PC-3 (cell line): ENCODE results near the gene PCDHGB6. TPM values are rescaled to one million over a fixed set of nuclear protein-coding genes. Genes with fewer than 3 reads are reported as not detected.

Experiments
- ATAC-seq: fragments of 200-7000 bp; cut with Tn5 transposase; 2 replicates; pipeline ENCODE4 v1.9.1; 2020; ENCODE audit warnings: mild to moderate bottlenecking, moderate library complexity
- BruUV-seq: library from RNA; stranded (reverse); fragments of 400-500 nt; replicated peaks from 2 replicates; lab custom pipeline; 2021; lab: Mats Ljungman, UMichigan
- CTCF ChIA-PET: fragments of 300-600 bp; sonication (Branson Sonifier 250); formaldehyde crosslinking; loops from one replicate; lab custom pipeline; 2022; ENCODE audit warnings: antibody characterized with exemption; lab: Charles Lee
- POLR2A ChIA-PET: fragments of 300-600 bp; sonication (Branson Sonifier 250); formaldehyde crosslinking; loops from one replicate; lab custom pipeline; 2022; ENCODE audit warnings: antibody characterized with exemption; ENCODE audit not compliant: unreplicated experiment; lab: Charles Lee
- DNase-seq: peaks from one replicate; pipeline ENCODE4 v3.0.0-alpha.2; 2015
- H2AFZ ChIP-seq: fragments of 300-600 bp; sonication (generic); 2 replicates; pipeline ENCODE4 v1.6.0; 2016; ENCODE audit warnings: antibody characterized with exemption, low read length
- H3F3A ChIP-seq: fragments of 300-600 bp; sonication (generic); one replicate; pipeline ENCODE4 v1.6.0; 2017; ENCODE audit warnings: antibody characterized with exemption, low read length, control low read depth, mild to moderate bottlenecking; ENCODE audit not compliant: unreplicated experiment
- H3K27ac ChIP-seq: fragments of 300-600 bp; sonication (generic); 2 replicates; pipeline ENCODE4 v1.5.1; 2016; ENCODE audit warnings: mild to moderate bottlenecking, low read length
- H3K27me3 ChIP-seq: fragments of 300-600 bp; sonication (generic); 2 replicates; pipeline ENCODE4 v1.6.1; 2016; ENCODE audit warnings: low read length, mixed read lengths
- H3K36me3 ChIP-seq: fragments of 300-600 bp; sonication (generic); 2 replicates; pipeline ENCODE4 v1.6.1; 2016; ENCODE audit warnings: low read depth, mixed run types, low read length, mixed read lengths
- H3K4me1 ChIP-seq: fragments of 300-600 bp; sonication (generic); 2 replicates; pipeline ENCODE4 v1.5.1; 2016; ENCODE audit warnings: low read length; ENCODE audit not compliant: insufficient read depth
- H3K4me2 ChIP-seq: fragments of 300-600 bp; sonication (generic); 2 replicates; pipeline ENCODE4 v1.6.0; 2016; ENCODE audit warnings: low read length
- H3K4me3 ChIP-seq: fragments of 300-600 bp; sonication (generic); 2 replicates; pipeline ENCODE4 v1.5.1; 2016; ENCODE audit warnings: mild to moderate bottlenecking, low read length, mixed read lengths
- H3K79me2 ChIP-seq: fragments of 300-600 bp; sonication (generic); 2 replicates; pipeline ENCODE4 v1.6.1; 2017; ENCODE audit warnings: low read length, mixed read lengths
- H3K9ac ChIP-seq: fragments of 300-600 bp; sonication (generic); 2 replicates; pipeline ENCODE4 v1.6.0; 2016; ENCODE audit warnings: mild to moderate bottlenecking, low read length
- H3K9me2 ChIP-seq: fragments of 300-600 bp; sonication (generic); replicated peaks from 2 replicates; pipeline ENCODE4 v1.6.1; 2016; ENCODE audit warnings: mixed run types, low read length, mixed read lengths
- H3K9me3 ChIP-seq: fragments of 300-600 bp; sonication (generic); 2 replicates; pipeline ENCODE4 v1.6.1; 2016; ENCODE audit warnings: low read length, mixed read lengths
- H4K20me1 ChIP-seq: fragments of 300-600 bp; sonication (generic); 2 replicates; pipeline ENCODE4 v1.6.1; 2016; ENCODE audit warnings: low read length, mixed read lengths
- EZH2 ChIP-seq: fragments of 300-600 bp; sonication (generic); IDR thresholded peaks from one replicate; pipeline ENCODE4 v1.6.1; 2017; ENCODE audit warnings: antibody characterized with exemption, mild to moderate bottlenecking, low read length; ENCODE audit not compliant: unreplicated experiment
- EZH2phosphoT487 ChIP-seq: fragments of 300-600 bp; sonication (generic); IDR thresholded peaks from 2 replicates; pipeline ENCODE4 v1.6.1; 2018; ENCODE audit warnings: mild to moderate bottlenecking, antibody characterized with exemption, low read length, borderline replicate concordance
- intact Hi-C: fragments of 100-400 bp; cut with micrococcal nuclease; formaldehyde crosslinking; loops from 2 replicates; pipeline ENCODE4 v1.9.0; 2023
- total RNA-seq: library from RNA; depleted of rRNA; stranded (reverse); fragments of >200 nt; gene quantifications from 2 replicates; pipeline ENCODE4 v1.2.3, GENCODE V29; 2014
- TF ChIP-seq, protein P1 (sequence below): fragments of 300-600 bp; sonication (generic); conservative IDR thresholded peaks from 2 replicates; pipeline ENCODE4 v1.5.1; 2017; ENCODE audit warnings: antibody characterized with exemption, low read depth, mild to moderate bottlenecking, low read length

Gene PCDHGB6
- total RNA-seq, 1 experiment from 2014 or later = 1.1 TPM

DNA sequence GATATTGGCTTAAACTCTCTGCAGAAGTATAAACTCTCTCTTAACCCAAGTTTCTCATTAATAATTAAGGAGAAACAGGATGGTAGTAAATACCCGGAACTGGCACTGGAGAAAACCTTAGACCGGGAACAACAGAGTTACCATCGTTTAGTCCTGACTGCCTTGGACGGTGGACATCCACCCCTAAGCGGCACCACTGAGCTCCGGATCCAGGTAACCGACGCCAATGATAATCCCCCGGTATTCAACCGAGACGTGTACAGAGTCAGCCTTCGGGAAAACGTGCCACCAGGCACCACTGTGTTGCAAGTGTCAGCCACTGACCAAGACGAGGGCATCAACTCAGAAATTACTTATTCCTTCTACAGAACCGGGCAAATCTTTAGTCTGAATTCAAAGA, 9.2 kb upstream of the PCDHGB6 start:
- Histone ChIP-seq H2AFZ (no peak overlapping the region), H3K27ac (no peak overlapping the region), H3K4me1 (no peaks in the 10 kb centered on the region), H3K9ac (no peak overlapping the region), H3K9me3 (peaks cover 7% of the 10 kb centered on the region; the same call in 1 of the 2 replicates), H3K27me3 (no peaks in the 10 kb centered on the region), H3F3A (no peaks in the 10 kb centered on the region), H4K20me1 (no peaks in the 10 kb centered on the region), H3K4me2 (no peak overlapping the region), H3K79me2 (no peaks in the 10 kb centered on the region), H3K9me2 (no peaks in the 10 kb centered on the region), H3K36me3 (peaks cover 9% of the 10 kb centered on the region; the same call in 1 of the 2 replicates), H3K4me3 (peak overlapping the region; percentile 23)
- DNase-seq (no peak), ATAC-seq (no peak)
- TF ChIP-seq EZH2 (no peak), EZH2phosphoT487 (no peak)
- TF ChIP-seq, protein P1, sequence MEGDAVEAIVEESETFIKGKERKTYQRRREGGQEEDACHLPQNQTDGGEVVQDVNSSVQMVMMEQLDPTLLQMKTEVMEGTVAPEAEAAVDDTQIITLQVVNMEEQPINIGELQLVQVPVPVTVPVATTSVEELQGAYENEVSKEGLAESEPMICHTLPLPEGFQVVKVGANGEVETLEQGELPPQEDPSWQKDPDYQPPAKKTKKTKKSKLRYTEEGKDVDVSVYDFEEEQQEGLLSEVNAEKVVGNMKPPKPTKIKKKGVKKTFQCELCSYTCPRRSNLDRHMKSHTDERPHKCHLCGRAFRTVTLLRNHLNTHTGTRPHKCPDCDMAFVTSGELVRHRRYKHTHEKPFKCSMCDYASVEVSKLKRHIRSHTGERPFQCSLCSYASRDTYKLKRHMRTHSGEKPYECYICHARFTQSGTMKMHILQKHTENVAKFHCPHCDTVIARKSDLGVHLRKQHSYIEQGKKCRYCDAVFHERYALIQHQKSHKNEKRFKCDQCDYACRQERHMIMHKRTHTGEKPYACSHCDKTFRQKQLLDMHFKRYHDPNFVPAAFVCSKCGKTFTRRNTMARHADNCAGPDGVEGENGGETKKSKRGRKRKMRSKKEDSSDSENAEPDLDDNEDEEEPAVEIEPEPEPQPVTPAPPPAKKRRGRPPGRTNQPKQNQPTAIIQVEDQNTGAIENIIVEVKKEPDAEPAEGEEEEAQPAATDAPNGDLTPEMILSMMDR = no peak
- no TSS peak for BruUV-seq
- intact Hi-C loops = loop anchor here (5.0 kb wide), 1 partner anchor 109 kb away; no protein-coding TSS in a partner anchor
- ChIA-PET CTCF (interaction anchor here (2.4 kb wide), 1 partner anchor 126 kb away, joined by 7 read pairs; no protein-coding TSS in a partner anchor), POLR2A (no interaction called here)

DNA sequence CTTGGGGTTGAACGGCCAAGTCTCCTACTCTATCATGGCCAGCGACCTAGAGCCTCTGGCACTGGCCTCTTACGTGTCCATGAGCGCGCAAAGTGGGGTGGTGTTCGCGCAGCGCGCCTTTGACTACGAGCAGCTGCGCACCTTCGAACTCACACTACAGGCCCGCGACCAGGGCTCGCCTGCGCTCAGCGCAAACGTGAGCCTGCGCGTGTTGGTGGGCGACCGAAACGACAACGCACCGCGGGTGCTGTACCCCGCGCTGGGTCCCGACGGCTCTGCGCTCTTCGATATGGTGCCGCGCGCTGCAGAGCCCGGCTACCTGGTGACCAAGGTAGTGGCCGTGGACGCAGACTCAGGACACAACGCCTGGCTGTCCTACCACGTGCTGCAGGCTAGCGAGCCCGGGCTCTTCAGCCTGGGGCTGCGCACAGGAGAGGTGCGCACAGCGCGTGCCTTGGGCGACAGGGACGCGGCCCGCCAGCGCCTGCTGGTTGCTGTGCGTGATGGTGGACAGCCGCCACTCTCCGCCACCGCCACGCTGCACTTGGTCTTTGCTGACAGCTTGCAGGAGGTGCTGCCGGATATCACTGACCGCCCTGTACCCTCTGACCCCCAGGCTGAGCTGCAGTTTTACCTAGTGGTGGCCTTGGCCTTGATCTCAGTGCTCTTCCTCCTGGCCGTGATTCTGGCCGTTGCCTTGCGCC, 8.1 kb upstream of the PCDHGB6 start:
- no peak overlapping the region for H2AFZ ChIP-seq

More for the DNA sequence above, 8.1 kb upstream of the PCDHGB6 start:
- BruUV-seq = no TSS peak
- H3K36me3 ChIP-seq = peaks cover 9% of the 10 kb centered on the region; the same call in 1 of the 2 replicates
- no peak for DNase-seq
- no peak for TF ChIP-seq EZH2phosphoT487
- TF ChIP-seq, protein P1 = no peak
- no peak for TF ChIP-seq EZH2
- no peaks in the 10 kb centered on the region for H3K9me2 ChIP-seq
- H3K4me3 ChIP-seq = no peak overlapping the region
- CTCF ChIA-PET = no interaction called here
- POLR2A ChIA-PET = no interaction called here
- no peaks in the 10 kb centered on the region for H3K79me2 ChIP-seq
- H3K27ac ChIP-seq = no peak overlapping the region
- H3K4me2 ChIP-seq = no peak overlapping the region
- no peaks in the 10 kb centered on the region for H3K27me3 ChIP-seq
- ATAC-seq = no peak
- no peaks in the 10 kb centered on the region for H4K20me1 ChIP-seq
- intact Hi-C loops = loop anchor here (5.0 kb wide), 1 partner anchor 108 kb away; no protein-coding TSS in a partner anchor
- no peak overlapping the region for H3K9ac ChIP-seq
- H3F3A ChIP-seq = no peaks in the 10 kb centered on the region
- peaks cover 7% of the 10 kb centered on the region; the same call in 1 of the 2 replicates for H3K9me3 ChIP-seq
- no peaks in the 10 kb centered on the region for H3K4me1 ChIP-seq
